ENCODE results near the gene PCID2.
A peak's percentile ranks its signal among the peaks of the same experiment; 100 is the strongest.

Gene PCID2

GRCh38 chr13:113129480-113129879 lies 79.0 kb downstream of the PCID2 start:
- Histone ChIP-seq H3K4me3 (ENCODE audit: insufficient read depth, low read depth, low read length, poor library complexity, severe bottlenecking) (peak overlapping the region; percentile 29), H3K36me3 (ENCODE audit: control insufficient read depth, insufficient read depth, low read length) (no peaks in the 10 kb centered on the region)

More at GRCh38 chr13:113129480-113129879, 79.0 kb downstream of the PCID2 start:
- Histone ChIP-seq H3K9me3 (ENCODE audit: control insufficient read depth, low read length) (no peaks in the 10 kb centered on the region), H3K4me1 (ENCODE audit: control insufficient read depth, insufficient read depth, low read length, poor library complexity, severe bottlenecking) (peaks cover 2% of the 10 kb centered on the region), H3K27ac (ENCODE audit: insufficient read depth, low read length, poor library complexity, severe bottlenecking) (no peak overlapping the region), H3K27me3 (replicated peaks; ENCODE audit: control insufficient read depth, insufficient read depth, low read length, poor library complexity, severe bottlenecking) (no peaks in the 10 kb centered on the region)
- no peak for DNase-seq
